Measurements from ENCODE around the gene SVBP. TPM values are rescaled to one million over a fixed set of nuclear protein-coding genes. Genes with fewer than 3 reads are reported as not detected.

Gene SVBP
- total RNA-seq, 1 experiment from 2014 or later: 41.3 TPM

DNA sequence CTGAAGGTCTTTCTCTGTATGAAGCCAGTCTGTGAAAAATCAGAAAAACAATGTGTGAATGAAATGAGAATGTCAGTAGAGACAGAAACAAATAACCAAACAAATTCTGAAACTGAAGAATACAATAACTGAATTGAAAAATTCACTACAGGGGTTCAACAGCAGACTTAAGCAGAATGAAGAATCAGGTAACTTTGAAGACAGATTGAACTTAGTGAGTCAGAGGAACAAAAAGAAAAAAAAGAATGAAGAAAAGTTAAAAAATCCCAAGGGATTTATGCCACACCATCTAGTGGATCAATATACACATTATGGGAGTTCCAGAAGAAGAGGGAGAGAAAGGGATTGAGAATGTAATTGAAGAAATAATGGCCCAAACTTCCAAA is 43.8 kb upstream of the SVBP start:
- no peak overlapping the region for H2BK15ac ChIP-seq (ENCODE audit: low read depth, low read length)
- no peak overlapping the region for H3T11ph ChIP-seq (ENCODE audit: low read length)
- no peaks in the 10 kb centered on the region for H3K23me2 ChIP-seq (ENCODE audit: insufficient read length, low read depth, low read length, poor library complexity, severe bottlenecking)
- no peak overlapping the region for H3K18ac ChIP-seq (ENCODE audit: insufficient read length, low read depth, low read length)
- H4K8ac ChIP-seq (replicated peaks; ENCODE audit: insufficient read length, low read depth, low read length): no peak overlapping the region
- Mint-ChIP-seq H3K27me3 (ENCODE audit: low read depth) (peaks cover 19% of the 10 kb centered on the region), H3K9me3 (peaks cover 23 to 26% of the 10 kb centered on the region in 2 experiments), H3K4me3 (no peak overlapping the region), H3K27ac (no peak overlapping the region), H3K36me3 (ENCODE audit: insufficient read depth in 1 of 3, low read depth in 3 of 3) (peaks cover 15 to 25% (median 21%) of the 10 kb centered on the region in 3 experiments), H3K4me1 (no peaks in the 10 kb centered on the region)
- no peak overlapping the region for H3K14ac ChIP-seq (ENCODE audit: insufficient read depth, low read length)
- H3K27ac ChIP-seq (ENCODE audit: insufficient read length, low read depth, low read length): no peak overlapping the region
- no peak for DNase-seq
- no peaks in the 10 kb centered on the region for H3K27me3 ChIP-seq (ENCODE audit: insufficient read depth, low read length)
- no peaks in the 10 kb centered on the region for H3K79me2 ChIP-seq (ENCODE audit: insufficient read depth, low read length)
- no peaks in the 10 kb centered on the region for H3K4me1 ChIP-seq (ENCODE audit: insufficient read depth, low read length)
- no peak overlapping the region for H4K91ac ChIP-seq (ENCODE audit: insufficient read length, low read depth, low read length)
- TF ChIP-seq, protein P1, sequence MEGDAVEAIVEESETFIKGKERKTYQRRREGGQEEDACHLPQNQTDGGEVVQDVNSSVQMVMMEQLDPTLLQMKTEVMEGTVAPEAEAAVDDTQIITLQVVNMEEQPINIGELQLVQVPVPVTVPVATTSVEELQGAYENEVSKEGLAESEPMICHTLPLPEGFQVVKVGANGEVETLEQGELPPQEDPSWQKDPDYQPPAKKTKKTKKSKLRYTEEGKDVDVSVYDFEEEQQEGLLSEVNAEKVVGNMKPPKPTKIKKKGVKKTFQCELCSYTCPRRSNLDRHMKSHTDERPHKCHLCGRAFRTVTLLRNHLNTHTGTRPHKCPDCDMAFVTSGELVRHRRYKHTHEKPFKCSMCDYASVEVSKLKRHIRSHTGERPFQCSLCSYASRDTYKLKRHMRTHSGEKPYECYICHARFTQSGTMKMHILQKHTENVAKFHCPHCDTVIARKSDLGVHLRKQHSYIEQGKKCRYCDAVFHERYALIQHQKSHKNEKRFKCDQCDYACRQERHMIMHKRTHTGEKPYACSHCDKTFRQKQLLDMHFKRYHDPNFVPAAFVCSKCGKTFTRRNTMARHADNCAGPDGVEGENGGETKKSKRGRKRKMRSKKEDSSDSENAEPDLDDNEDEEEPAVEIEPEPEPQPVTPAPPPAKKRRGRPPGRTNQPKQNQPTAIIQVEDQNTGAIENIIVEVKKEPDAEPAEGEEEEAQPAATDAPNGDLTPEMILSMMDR (conservative IDR thresholded peaks at IDR 0.05): no peak
- H2AK5ac ChIP-seq (ENCODE audit: insufficient read length, low read length): no peak overlapping the region
- no peak overlapping the region for H3K23ac ChIP-seq (ENCODE audit: insufficient read length, low read depth, low read length)
- H3K4me2 ChIP-seq (ENCODE audit: insufficient read depth, insufficient read length, low read length): no peak overlapping the region
- no peak overlapping the region for H4K5ac ChIP-seq (ENCODE audit: insufficient read length, low read depth, low read length)
- no peak overlapping the region for H3K56ac ChIP-seq (ENCODE audit: insufficient read length, low read depth, low read length)
- H2BK5ac ChIP-seq (ENCODE audit: insufficient read length, low read length): no peak overlapping the region
- no peak overlapping the region for H2BK20ac ChIP-seq (ENCODE audit: low read depth, low read length, poor library complexity, severe bottlenecking)
- no peak overlapping the region for H3K4ac ChIP-seq (ENCODE audit: low read depth, low read length)
- no peak overlapping the region for H2AFZ ChIP-seq (ENCODE audit: low read length)
- no peaks in the 10 kb centered on the region for H4K20me1 ChIP-seq (ENCODE audit: control insufficient read depth, insufficient read depth, insufficient read length)
- H3K79me1 ChIP-seq (ENCODE audit: insufficient read depth, low read depth, low read length, poor library complexity, severe bottlenecking): no peaks in the 10 kb centered on the region
- no peak overlapping the region for H2BK12ac ChIP-seq (ENCODE audit: insufficient read length, low read depth, low read length)
- no peaks in the 10 kb centered on the region for H3K9me3 ChIP-seq (ENCODE audit: control insufficient read depth, low read depth, low read length)
- H2BK120ac ChIP-seq (ENCODE audit: low read depth, low read length, poor library complexity, severe bottlenecking): no peak overlapping the region
- H3K9ac ChIP-seq (ENCODE audit: extremely low read depth, insufficient read length, low read length): no peak overlapping the region
